ENCODE data around the gene HAL.

HAL gene

DNA sequence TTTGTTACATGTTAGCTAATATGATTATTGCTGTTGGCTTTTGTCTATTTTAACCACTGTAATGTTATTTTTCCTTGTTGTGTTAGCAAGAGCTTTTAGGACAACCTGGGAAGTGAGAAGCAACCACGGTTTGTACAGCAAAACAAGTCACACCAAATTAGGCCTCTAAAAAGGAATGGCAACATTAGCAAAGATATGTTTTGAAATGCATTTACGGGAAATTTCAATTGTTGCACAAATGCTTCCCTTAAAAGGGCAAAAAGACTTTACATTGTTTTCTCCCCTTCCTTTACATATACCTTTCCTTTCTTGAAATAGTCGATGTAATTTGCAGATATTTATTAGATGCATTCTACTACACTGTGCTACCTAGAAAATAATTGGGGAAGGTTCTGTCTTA is 43.4 kb upstream of the HAL start:
- no peak for DNase-seq (ENCODE audit: low read depth)
- no peak overlapping the region for H3K4me3 ChIP-seq (ENCODE audit: low read depth, low read length)
- TF ChIP-seq, protein P1, sequence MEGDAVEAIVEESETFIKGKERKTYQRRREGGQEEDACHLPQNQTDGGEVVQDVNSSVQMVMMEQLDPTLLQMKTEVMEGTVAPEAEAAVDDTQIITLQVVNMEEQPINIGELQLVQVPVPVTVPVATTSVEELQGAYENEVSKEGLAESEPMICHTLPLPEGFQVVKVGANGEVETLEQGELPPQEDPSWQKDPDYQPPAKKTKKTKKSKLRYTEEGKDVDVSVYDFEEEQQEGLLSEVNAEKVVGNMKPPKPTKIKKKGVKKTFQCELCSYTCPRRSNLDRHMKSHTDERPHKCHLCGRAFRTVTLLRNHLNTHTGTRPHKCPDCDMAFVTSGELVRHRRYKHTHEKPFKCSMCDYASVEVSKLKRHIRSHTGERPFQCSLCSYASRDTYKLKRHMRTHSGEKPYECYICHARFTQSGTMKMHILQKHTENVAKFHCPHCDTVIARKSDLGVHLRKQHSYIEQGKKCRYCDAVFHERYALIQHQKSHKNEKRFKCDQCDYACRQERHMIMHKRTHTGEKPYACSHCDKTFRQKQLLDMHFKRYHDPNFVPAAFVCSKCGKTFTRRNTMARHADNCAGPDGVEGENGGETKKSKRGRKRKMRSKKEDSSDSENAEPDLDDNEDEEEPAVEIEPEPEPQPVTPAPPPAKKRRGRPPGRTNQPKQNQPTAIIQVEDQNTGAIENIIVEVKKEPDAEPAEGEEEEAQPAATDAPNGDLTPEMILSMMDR (IDR thresholded peaks at IDR 0.05; ENCODE audit: control insufficient read depth, extremely low read depth, insufficient read depth): no peak

DNA sequence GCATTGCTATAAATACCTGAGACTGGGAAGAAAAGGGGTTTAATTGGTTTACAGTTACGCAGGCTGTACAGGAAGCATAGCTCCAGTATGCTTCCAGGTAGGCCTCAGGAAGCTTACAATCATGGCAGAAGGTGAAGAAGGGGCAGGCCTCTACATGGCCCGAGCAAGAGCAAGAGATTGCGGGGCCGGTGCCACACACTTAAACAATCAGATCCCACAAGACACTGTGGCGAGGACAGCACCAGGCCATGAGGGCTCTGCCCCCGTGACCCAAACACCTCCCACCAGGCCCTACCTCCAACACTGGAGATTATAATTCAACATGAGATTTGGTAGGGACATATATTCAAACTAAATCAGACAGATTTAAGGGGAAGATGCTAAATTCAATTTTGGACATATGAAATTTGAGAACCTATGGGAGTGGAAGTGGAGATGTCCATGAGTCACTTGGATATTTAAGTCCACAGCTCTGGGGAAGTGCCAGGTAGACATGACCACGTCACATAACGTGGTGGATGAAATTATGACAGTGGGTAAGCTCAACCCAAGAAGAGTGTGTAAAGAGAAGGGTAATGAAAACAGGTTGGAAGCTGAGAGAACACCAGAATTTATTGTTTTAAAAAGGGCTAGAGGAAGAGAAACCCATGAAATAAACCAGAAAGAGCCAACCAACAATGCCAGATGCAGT is 40.8 kb upstream of the HAL start:
- DNase-seq (ENCODE audit: low read depth): no peak
- no peak overlapping the region for H3K4me3 ChIP-seq (ENCODE audit: low read depth, low read length)
- TF ChIP-seq, protein P1 (IDR thresholded peaks at IDR 0.05; ENCODE audit: control insufficient read depth, extremely low read depth, insufficient read depth): no peak

DNA sequence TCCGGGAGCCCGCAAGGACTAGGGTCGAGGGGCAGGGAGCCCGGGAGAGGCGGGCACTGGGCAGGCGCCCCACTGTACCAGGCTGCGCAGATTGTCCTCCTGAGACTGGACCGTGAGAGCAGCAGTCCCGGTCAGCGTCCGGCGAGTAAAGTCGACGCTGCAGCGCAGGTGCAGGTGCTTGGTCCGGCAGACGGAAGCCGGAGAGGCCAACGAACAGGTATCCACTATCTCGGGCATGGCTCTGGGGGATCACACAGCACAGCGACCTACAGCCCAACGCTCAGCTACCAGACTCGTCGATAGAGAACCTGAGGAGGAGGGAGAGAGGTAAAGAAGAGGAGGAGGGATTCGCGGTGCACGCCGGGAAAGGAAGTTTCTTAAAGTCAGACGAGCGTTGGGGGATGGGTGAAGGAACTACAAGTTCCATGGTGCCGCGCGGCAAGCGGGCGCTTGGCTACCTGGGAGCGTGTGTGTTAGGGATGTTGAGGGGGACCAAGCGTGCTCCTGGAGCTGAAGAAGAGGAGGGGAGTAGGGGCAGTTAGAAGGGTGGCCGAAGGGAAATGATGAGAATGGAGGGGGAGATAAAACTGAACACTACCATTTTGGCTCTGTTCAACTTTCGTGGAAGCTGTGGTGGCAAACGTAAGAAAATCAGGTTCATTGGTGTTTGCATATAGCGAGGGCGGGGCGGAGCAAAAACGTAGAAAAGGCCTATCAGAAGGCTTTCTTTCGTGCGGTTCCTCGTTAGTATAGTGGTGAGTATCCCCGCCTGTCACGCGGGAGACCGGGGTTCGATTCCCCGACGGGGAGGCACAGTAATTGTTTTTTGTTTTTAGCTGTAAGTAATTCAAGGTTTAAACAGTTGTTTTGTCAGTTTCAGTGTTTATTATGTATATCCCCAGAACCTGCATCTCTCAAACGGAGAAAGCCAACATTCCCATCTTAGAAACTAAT is 39.4 kb upstream of the HAL start, which contains the start of gene LTA4H:
TSS of gene LTA4H (minus strand) at position 305 of the 954 bp plus-strand sequence. CDS start at position 237, 68 bp downstream.
- H3K4me3 ChIP-seq (ENCODE audit: low read depth, low read length): peak within 1 kb of the TSS; percentile 78
- TF ChIP-seq, protein P1 (IDR thresholded peaks at IDR 0.05; ENCODE audit: control insufficient read depth, extremely low read depth, insufficient read depth): no peak
- peak; percentile 95 for DNase-seq (ENCODE audit: low read depth)

DNA sequence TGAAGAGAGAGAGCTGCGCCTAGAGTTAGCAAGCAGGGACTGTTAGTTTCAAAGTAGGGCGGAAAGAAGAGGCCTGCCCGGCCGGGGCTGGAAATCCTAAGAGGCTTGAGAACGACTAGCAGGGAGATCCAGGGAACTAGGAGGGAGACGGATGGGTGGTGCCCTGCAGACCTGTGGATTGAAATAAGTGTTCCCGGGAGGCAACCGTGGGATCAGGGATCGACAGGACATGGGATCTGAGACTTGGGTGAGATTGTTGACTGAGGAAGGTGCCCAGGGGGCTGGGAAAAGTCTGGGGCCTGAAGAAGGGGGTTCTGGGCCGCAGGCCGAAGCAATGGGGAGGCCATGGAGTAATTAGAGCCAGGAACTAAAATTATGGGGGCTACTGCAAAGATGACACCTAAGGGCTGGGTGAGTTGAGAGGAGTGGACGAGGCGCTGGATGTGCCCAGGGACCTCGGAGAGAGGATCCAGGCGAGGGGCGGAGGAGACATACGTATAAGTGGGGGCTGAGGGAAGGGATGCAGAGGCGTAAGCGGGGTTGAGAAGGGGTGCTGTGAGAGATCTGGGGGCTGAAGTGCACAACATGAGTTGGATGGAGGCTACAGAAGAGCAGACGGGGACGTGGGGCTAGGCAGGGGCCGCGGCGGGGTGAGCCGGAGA is 38.6 kb upstream of the HAL start:
- no peak for DNase-seq (ENCODE audit: low read depth)
- TF ChIP-seq, protein P1 (IDR thresholded peaks at IDR 0.05; ENCODE audit: control insufficient read depth, extremely low read depth, insufficient read depth): no peak
- peak overlapping the region; percentile 78 for H3K4me3 ChIP-seq (ENCODE audit: low read depth, low read length)

DNA sequence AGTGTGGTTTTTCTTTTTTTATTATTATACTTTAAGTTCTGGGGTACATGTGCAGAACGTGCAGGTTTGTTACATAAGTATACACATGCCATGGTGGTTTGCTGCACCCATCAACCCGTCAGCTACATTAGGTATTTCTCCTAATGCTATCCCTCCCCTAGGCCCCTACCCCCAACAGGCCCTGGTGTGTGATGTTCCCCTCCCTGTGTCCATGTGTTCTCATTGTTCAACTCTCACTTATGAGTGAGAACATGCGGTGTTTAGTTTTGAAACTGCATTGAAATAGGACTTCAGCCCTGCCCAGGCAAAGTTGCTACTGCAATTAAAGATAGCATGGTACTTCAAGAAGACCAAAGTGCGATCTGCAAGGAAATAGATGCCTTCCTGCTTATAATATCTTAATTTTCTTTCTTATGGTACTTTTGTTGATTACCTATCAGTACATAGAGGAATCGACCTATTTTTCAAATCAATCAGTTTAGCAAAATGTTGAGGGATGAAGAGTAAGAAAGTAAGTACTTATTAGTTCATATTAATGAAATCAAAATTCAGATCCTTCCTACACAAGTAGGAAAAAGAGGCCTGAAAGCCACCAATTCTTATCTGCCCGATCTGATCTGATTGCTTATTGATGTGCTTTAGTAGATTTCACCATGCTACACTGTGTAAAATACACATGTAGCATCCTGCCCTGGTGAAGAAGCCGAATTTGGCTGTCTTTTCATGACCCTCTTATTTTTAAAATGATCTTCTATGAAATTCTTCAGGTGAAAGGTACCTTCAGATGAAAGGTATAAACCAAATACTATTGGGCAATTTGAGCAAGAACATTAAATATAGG is 37.6 kb upstream of the HAL start:
- no peak for DNase-seq (ENCODE audit: low read depth)
- TF ChIP-seq, protein P1 (IDR thresholded peaks at IDR 0.05; ENCODE audit: control insufficient read depth, extremely low read depth, insufficient read depth): no peak

DNA sequence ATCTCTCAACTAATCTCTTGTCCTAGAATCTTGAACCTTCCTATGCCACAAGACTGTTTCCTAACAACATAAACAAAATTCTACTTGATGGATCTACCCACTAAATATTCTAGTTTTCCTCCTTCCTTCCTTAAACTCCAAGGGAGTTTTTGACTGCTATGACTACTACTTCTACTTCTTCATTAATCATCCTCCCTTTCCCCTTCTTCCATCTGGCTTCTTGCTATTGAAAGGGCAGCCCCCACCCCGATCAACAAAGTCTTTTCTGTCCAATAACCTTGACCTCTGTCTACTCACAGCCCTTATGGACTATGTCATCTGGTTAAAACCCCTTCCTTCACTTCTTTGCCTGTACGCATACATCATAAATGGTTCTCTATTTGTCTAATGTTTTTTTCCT is 33.7 kb upstream of the HAL start:
- DNase-seq (ENCODE audit: low read depth): no peak
- TF ChIP-seq, protein P1 (IDR thresholded peaks at IDR 0.05; ENCODE audit: control insufficient read depth, extremely low read depth, insufficient read depth): no peak
- H3K4me3 ChIP-seq (ENCODE audit: low read depth, low read length): no peak overlapping the region

More for the DNA sequence above, 37.6 kb upstream of the HAL start:
- H3K4me3 ChIP-seq (ENCODE audit: low read depth, low read length): peak overlapping the region; percentile 78

Measured in LNCaP clone FGC (cell line).